Islet precursor cell (in vitro differentiated cells): ENCODE results near the gene FAM53B.

Experiments used
- DNase-seq: peaks from one replicate; pipeline ENCODE4 v3.0.0-alpha.2; 2018

Gene FAM53B

GRCh38 chr10:124707144-124707467, 37.1 kb downstream of the FAM53B start:
- no peak for DNase-seq

DNA sequence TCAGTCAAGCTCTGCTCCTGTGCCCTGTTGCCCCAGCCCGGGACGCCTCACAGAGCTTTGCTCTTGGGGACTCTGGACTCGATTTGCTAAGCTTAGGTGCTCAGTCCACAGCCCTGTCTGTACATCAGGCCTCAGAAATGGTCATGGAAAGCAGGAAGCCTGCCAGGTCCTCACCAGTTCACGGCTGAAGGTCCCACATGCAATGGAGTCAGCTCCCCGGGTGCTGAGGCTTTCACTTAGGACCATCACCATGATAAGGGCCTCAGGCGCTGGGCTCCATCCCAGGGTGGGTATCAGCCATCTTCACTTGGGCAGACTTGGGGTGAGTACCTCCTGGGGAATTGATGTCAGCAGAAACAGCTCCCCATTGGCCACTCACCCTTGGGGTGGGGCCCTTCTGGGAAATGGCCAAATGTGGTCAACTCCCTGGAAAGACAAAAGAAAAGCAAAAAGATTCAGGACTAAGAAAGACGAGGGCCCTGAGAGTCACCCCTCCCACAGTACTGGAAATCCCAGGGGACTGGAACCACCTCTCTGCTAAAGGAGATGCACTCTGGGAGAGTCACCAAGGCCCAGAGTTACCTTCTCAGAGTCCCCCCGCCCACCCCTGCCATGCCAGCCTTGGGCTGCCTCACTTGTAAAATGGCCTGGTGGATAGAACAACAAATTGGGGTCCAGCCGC, 37.6 kb downstream of the FAM53B start:
- DNase-seq = no peak

- no peak for DNase-seq
These were observed 38.2 kb downstream of the FAM53B start for GRCh38 chr10:124705817-124706461.

- no peak for DNase-seq
These were observed 38.8 kb downstream of the FAM53B start for GRCh38 chr10:124705381-124705740.

DNA sequence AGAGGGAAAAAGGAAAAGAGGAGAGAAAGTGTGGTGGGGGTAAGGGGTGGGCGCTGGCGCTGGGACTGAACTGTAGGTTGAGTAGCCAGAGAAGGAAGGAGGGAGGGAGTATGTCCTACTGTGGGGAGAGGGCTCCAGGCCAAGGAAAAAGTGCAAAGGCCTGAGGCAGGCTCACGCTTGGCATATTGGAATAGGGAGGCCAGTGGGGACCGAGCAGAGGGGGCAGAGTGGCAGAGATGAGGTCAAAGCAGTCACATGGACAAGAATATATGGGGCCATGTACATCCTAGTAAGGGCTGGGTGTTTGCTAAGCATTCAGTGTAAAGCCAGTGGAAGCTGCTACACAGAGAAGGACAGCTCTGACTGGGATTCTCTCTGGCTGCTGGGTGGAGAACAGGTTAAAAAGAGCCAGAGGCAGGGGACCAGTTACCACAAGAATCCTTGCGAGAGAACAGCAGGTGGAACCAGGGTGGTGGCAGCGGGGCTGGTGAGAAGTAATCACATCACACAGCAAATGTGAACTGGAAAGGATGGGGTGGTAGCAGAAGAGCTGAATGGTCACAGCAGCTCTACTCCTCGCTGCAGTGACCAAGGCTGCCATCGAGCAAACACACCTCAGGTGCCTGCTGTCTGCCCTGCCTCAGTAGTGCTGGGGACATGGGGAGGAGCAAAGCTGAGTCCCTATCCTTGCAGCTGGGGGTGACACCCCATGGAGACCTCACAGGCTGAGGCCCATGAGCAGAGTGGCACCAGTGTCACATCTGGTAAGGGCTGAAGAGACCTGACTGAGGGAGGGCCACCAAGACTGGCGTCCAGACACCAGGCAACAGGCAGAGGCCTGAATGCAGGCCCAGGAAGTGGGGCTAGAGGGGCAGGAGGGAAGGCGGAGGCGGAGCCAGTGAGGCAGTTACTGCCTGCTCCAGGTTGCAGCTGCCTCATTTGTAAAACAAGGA, 39.5 kb downstream of the FAM53B start:
- DNase-seq = no peak

GRCh38 chr10:124703778-124704427, 40.3 kb downstream of the FAM53B start:
- no peak for DNase-seq

DNA sequence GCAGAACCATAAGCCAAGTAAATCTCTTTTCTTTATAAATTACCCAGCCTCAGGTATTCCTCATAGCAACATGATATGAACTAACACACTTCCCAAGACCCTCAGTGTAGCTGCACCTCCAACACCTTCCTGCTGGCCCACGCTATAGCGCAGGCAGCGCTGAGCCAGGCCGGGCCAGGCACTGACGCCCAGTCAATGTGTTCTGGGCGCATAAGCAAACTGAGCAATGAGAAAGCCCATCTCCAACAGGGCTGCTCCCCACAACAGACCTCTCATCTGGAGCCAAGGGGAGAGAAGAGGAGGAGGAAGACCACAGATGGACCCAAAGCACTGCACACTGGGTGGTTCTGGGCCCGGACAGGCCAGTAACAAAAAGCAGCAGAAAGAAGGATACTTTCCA, 40.8 kb downstream of the FAM53B start:
- no peak for DNase-seq

- no peak for DNase-seq
These were observed 42.1 kb downstream of the FAM53B start for GRCh38 chr10:124701881-124702656.

DNA sequence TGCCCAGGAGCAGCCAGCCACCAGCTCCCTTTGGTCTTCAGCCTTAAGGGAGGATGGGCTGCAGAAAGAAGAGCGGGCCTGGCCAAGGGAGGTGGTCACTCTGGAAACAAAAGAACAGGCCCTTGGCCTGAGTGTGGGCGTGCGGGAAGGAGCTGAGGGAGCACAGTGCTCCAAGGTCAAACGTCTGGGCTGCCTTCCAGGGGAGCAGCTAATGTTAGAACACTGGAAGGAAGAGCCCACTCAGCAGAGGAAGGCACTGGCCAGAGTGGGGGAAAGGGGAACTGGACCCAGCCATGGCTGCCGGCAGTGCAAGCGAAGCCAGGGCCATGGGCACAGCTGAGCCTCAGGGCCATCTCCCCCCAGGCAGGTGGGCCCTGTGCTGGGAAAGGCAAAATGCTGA, 42.7 kb downstream of the FAM53B start:
- DNase-seq = no peak

- DNase-seq = no peak
These were observed 43.2 kb downstream of the FAM53B start for GRCh38 chr10:124701038-124701365.

DNA sequence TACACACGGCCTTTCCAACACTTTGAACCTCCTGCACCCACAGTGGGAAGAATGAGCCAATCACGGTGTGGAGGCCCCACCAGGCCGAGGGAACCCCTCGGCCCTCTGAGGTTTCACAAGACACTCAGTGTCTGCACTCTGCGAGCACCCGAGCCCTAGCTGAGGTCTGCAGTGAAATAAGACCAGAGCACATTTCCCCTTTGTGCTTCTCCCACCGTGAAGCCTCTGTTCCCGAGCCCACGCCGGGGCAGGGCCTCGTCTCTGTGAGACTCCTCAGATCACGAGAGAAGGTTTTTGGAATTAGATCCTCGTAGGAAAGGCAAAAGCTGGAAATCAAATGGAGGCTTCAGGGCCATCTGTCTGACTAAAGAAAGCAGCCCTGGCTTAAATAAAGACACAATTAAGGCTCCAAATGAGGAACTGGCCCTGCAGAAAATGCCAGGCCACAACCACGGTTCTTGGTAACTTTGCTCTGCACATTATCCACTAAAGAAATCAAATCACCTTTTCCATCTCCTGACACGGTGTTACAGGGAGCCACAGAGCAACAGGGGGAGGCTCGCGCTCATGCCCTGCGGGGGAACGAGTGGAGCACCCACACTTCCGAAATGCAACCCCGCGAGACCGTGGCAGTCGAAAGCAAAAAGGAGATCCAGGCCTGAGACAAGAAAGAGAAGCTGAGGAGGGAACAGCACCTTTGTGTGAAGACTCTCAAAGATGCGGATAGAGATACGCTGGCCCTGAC, 43.7 kb downstream of the FAM53B start:
- no peak for DNase-seq

DNA sequence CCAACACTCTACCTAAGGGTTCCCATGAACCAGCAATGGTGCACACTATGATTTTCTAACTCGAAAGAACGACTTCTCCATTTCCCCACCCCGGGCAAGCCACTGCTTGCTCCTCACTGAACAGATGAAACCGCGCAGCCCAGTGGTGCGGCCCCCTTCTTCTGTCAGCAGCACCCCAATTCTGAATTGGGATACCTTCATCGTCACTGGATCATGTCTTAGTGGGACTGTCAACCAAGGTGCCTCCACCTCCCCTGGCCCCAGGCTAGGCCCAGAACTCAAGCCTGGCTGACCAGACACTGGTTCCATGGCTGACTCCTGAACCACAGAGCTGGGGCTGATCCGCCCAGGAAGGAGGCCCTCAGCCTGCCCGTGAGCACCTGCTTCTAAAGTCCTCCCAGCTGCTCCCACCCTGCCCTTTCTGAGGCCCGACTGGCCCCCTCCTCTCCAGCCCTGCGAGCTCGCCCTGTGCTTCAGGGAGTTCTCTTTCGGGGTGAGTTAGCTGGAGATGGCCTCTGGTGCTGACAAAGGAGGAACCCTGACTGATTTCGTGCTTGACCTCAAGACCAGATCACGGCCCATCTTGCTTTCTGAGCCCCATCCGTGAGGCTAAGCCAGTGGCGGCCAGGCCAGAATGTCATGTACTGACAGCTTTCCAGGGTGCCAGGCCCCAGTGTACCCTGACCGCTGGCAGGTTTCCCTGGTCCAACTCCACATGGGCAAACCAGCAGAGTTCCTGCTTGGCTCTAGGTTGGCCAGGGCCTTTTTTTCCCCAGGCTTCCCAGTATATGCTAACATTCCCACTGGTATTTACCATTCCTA, 44.5 kb downstream of the FAM53B start:
- DNase-seq = no peak

DNA sequence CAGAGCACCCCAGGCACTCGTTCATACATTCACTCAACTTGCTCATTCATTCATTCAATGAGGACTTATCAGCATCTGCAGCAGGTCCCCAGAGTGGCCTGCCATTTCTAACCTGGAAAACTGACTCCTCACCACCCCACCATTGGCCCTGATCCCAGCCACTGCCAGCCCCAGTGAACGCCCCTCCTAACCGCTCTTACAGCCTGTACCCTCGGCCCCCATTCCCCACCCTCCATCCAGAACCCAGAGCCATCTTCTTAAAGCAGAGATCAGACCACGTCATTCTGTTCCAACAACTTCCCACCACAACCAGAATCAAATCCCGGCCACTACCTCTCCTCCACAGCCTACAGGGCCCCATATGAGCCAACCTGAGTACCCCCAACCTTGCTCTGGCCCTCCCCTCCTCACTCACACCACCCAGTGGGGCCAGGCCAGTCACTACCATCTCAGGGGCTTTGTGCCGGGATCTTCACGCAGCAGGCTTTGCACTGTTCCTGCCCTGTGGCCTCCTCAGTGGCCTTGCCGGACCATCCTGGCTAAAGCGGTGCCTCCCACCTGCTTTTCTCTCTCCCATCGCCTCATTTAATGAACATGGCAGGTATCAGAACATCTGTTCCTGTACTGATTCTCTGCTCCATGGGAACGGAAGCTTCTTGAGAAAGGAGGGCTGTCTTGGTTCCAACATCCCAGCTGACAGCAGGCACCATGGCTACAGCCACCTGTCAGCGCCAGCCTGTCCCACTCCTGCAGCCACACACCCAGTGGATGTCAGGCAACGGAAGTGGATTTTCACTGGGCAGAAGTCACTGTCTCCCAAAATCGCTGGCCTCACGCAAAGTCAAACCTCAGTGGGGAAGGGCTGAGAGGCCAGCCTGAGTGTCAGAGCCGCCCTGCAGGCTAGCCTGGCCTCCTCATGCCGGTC, 45.4 kb downstream of the FAM53B start:
- no peak for DNase-seq

- DNase-seq = no peak
These were observed 46.2 kb downstream of the FAM53B start for GRCh38 chr10:124697837-124698544.

GRCh38 chr10:124697443-124697836, 46.7 kb downstream of the FAM53B start:
- DNase-seq = no peak

GRCh38 chr10:124696446-124697392, 47.5 kb downstream of the FAM53B start:
- no peak for DNase-seq

- DNase-seq = no peak
These were observed 48.9 kb downstream of the FAM53B start for GRCh38 chr10:124695259-124695658.
